ENCODE data around the gene HECW1. TPM values are rescaled to one million over a fixed set of nuclear protein-coding genes. Genes with fewer than 3 reads are reported as not detected.

The HECW1 gene
- total RNA-seq, 1 experiment from 2014 or later = 2.7 TPM

GRCh38 chr7:43318188-43318770 lies 205.8 kb downstream of the HECW1 start:
- no peaks in the 10 kb centered on the region for H3F3A ChIP-seq (ENCODE audit: insufficient read depth, low read depth)
- TF ChIP-seq EZH2 (IDR thresholded peaks at IDR 0.05; ENCODE audit: low read depth) (no peak), CTCF (conservative IDR thresholded peaks at IDR 0.05) (no peak)
- no peak for DNase-seq
- POLR2A ChIA-PET (ENCODE audit: unreplicated experiment) = no interaction called here
- no peaks in the 10 kb centered on the region for H4K20me1 ChIP-seq (ENCODE audit: insufficient read depth)
- H2AFZ ChIP-seq = no peak overlapping the region
- H3K9me2 ChIP-seq (ENCODE audit: insufficient read depth) = no peaks in the 10 kb centered on the region
- no peaks in the 10 kb centered on the region for H3K36me3 ChIP-seq (ENCODE audit: low read depth)
- H3K4me1 ChIP-seq (replicated peaks; ENCODE audit: insufficient read depth) = no peaks in the 10 kb centered on the region
- BruUV-seq (replicated peaks) = no TSS peak
- H3K27me3 ChIP-seq (ENCODE audit: insufficient read depth, low read depth) = peaks cover 89% of the 10 kb centered on the region
- no peak overlapping the region for H3K4me3 ChIP-seq
- intact Hi-C loops (cut with micrococcal nuclease; ENCODE audit: unreplicated experiment) = no loop called here
- H3K9me3 ChIP-seq (ENCODE audit: insufficient read depth, low read depth) = no peaks in the 10 kb centered on the region
- CTCF ChIA-PET = no interaction called here
- no peaks in the 10 kb centered on the region for H3K79me2 ChIP-seq (ENCODE audit: low read depth)
- H3K27ac ChIP-seq = no peak overlapping the region
- no peak overlapping the region for H3K4me2 ChIP-seq

DNA sequence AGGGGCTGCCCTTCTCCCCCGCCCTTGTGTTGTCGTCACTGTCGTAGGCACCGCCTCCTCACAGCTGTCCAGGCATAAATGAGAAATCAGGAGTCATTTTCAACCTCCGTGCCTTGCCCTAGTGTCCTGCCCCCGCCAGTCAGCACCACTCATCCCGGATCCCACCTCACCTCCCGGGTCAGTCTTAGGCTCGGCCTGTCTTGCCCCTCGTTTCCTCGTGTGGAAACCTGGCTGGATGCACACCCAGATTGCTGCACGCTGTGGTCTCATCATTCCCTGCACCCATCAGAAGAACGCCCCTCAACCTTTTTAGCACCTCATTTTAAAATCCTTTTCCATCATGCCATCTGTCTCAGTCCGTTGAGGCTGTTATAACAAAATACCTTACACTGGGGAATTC lies 213.1 kb downstream of the HECW1 start:
- no peaks in the 10 kb centered on the region for H3K79me2 ChIP-seq (ENCODE audit: low read depth)
- H3K9me3 ChIP-seq (ENCODE audit: insufficient read depth, low read depth) = no peaks in the 10 kb centered on the region
- no peak overlapping the region for H3K4me3 ChIP-seq
- ChIA-PET CTCF (no interaction called here), POLR2A (ENCODE audit: unreplicated experiment) (no interaction called here)
- intact Hi-C loops (cut with micrococcal nuclease; ENCODE audit: unreplicated experiment) = no loop called here
- H3K4me2 ChIP-seq = no peak overlapping the region
- H3K27ac ChIP-seq = no peak overlapping the region
- BruUV-seq (replicated peaks) = no TSS peak
- no peak for TF ChIP-seq EZH2 (IDR thresholded peaks at IDR 0.05; ENCODE audit: low read depth)
- no peak for TF ChIP-seq CTCF (conservative IDR thresholded peaks at IDR 0.05)
- no peak overlapping the region for H2AFZ ChIP-seq
- H3F3A ChIP-seq (ENCODE audit: insufficient read depth, low read depth) = no peaks in the 10 kb centered on the region
- no peaks in the 10 kb centered on the region for H3K36me3 ChIP-seq (ENCODE audit: low read depth)
- DNase-seq = no peak
- H4K20me1 ChIP-seq (ENCODE audit: insufficient read depth) = peaks cover 6% of the 10 kb centered on the region; the same call in 1 of the 2 replicates
- H3K9me2 ChIP-seq (ENCODE audit: insufficient read depth) = no peaks in the 10 kb centered on the region
- no peaks in the 10 kb centered on the region for H3K4me1 ChIP-seq (replicated peaks; ENCODE audit: insufficient read depth)
- peaks cover 92% of the 10 kb centered on the region for H3K27me3 ChIP-seq (ENCODE audit: insufficient read depth, low read depth)

DNA sequence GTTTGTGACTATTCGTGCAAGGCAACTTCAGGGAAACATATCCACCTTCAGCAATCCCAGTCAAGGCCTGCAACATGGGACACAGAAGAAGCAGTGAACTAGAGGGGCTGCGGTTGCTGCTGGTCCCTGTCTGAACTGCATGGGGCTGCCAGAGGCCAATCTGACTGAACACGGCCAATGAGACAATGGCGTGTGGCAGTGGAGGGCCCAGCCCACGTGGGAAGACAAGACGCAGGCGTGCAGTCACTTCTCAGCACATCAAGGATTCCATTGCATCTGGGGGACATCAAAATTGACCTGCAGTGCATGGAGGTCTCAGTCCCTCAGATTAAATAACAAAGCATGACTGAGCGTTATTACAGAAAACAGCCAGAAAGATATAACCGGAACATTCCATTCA lies 215.9 kb downstream of the HECW1 start:
- Histone ChIP-seq H3K4me1 (replicated peaks; ENCODE audit: insufficient read depth) (no peaks in the 10 kb centered on the region), H3K4me2 (no peak overlapping the region), H3F3A (ENCODE audit: insufficient read depth, low read depth) (no peaks in the 10 kb centered on the region), H3K36me3 (ENCODE audit: low read depth) (no peaks in the 10 kb centered on the region), H4K20me1 (ENCODE audit: insufficient read depth) (peaks cover 6% of the 10 kb centered on the region; the same call in 1 of the 2 replicates), H3K79me2 (ENCODE audit: low read depth) (no peaks in the 10 kb centered on the region), H3K27me3 (ENCODE audit: insufficient read depth, low read depth) (peaks cover 74% of the 10 kb centered on the region), H3K4me3 (no peak overlapping the region), H3K27ac (no peak overlapping the region), H2AFZ (no peak overlapping the region), H3K9me3 (ENCODE audit: insufficient read depth, low read depth) (no peaks in the 10 kb centered on the region), H3K9me2 (ENCODE audit: insufficient read depth) (no peaks in the 10 kb centered on the region)
- DNase-seq = no peak
- intact Hi-C loops (cut with micrococcal nuclease; ENCODE audit: unreplicated experiment) = no loop called here
- BruUV-seq (replicated peaks) = no TSS peak
- TF ChIP-seq CTCF (conservative IDR thresholded peaks at IDR 0.05) = no peak
- no peak for TF ChIP-seq EZH2 (IDR thresholded peaks at IDR 0.05; ENCODE audit: low read depth)
- POLR2A ChIA-PET (ENCODE audit: unreplicated experiment) = no interaction called here
- CTCF ChIA-PET = no interaction called here

All from PC-9 (cell line).